Measurements from ENCODE around the gene MYO1G. TPM values are rescaled to one million over a fixed set of nuclear protein-coding genes. Genes with fewer than 3 reads are reported as not detected.

MYO1G gene
- total and polyA plus RNA-seq, 10 of the 15 experiments (the other 5 are each of a cell fraction or from before 2014, with no cell fraction given): 1.8 to 232 (median 134) TPM

DNA sequence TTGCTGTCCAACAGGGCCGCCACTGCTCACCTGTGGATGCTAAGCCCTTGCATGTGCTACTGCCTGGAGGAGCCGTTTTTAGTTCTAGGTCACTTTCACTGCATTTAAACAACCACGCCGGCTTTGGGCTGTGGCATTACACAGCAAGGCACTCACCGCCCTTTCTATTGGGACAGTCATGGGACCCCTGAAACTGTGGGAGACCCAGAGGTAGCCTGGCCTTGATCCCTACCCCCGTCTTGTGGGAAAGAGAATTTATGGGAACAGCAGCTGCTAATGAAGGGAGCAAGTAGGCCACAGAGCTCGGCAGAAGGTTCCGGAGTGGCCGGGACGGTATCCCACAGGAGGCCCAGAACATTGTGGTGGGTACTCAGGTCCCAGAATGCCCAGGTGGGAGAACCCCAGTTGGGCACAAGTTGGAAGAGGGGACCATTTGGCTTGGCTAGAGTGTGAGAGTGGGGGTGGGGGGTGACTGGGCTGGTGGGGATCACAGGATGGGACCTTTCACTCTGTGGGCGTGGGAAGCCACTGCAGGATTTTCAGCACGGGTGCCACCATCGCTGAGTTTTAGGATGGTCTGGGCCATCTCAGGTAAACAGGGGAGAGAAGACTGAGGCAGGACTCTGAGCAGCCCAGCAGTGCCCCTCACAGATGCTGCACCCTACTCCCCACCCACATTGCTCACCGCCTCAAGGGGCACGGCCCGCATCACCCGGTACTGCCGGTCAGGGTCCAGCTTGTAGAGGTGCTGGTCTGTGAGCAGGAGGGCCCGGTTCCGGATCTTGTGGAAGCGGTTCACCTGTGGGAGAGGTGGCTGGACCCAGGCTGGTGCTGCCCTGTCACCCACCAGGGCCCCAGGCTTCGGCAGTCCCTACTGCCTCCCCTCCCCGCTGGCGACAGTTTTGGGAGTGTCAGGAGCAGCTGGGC, 15.2 kb downstream of the MYO1G start:
- Histone ChIP-seq H3K4me2 (ENCODE audit: control insufficient read depth, insufficient read depth) (no peak overlapping the region), H3K9me3 (replicated peaks; ENCODE audit: control insufficient read depth, insufficient read depth, low read length) (no peaks in the 10 kb centered on the region), H3K27ac (ENCODE audit: control insufficient read depth, insufficient read depth) (no peak overlapping the region), H4K20me1 (ENCODE audit: control insufficient read depth, insufficient read depth) (peaks cover 4% of the 10 kb centered on the region), H3K27me3 (replicated peaks in 1 of 2; ENCODE audit: control insufficient read depth in 2 of 2, insufficient read depth in 2 of 2, low read length in 1 of 2) (no peaks in the 10 kb centered on the region), H3K36me3 (ENCODE audit: control insufficient read depth in 2 of 2, insufficient read depth in 2 of 2, low read length in 1 of 2) (peaks cover 15 to 25% of the 10 kb centered on the region in 2 experiments), H3K9ac (ENCODE audit: control insufficient read depth, insufficient read depth, low read length) (no peak overlapping the region), H3K4me1 (ENCODE audit: control insufficient read depth, insufficient read depth, low read length) (peaks cover 15% of the 10 kb centered on the region), H3K4me3 (no peak overlapping the region), H3K79me2 (ENCODE audit: control insufficient read depth, insufficient read depth, low read length) (no peaks in the 10 kb centered on the region), H2AFZ (ENCODE audit: control insufficient read depth, low read depth, low read length) (no peak overlapping the region)
- peak; percentile 43; the same call in 1 of the 2 replicates for TF ChIP-seq MTA3 (IDR thresholded peaks at IDR 0.05; ENCODE audit: borderline replicate concordance, low read length)
- TF ChIP-seq CBX3 (IDR thresholded peaks at IDR 0.05; ENCODE audit: borderline replicate concordance, low read depth): no peak
- peak; percentile 55 for TF ChIP-seq POLR2A (IDR thresholded peaks at IDR 0.05; ENCODE audit: low read depth, low read length)
- TF ChIP-seq POLR2AphosphoS2 (IDR thresholded peaks at IDR 0.05; ENCODE audit: low read depth, low read length): no peak; the same call in 1 of the 2 replicates
- no TSS peak for BruUV-seq (replicated peaks)
- intact Hi-C loops (cut with micrococcal nuclease; ENCODE audit: unreplicated experiment) (no loop called here), in situ Hi-C loops (cut with MboI) (no loop called here)
- ATAC-seq: no peak
- ChIA-PET SMC1A (ENCODE audit: uncharacterized antibody, unreplicated experiment) (interaction anchor here (0.6 kb wide), 1 partner anchor 101 kb away, joined by 3 read pairs; no protein-coding TSS in a partner anchor), POLR2A (interaction anchor here (0.6 to 1.7 kb wide), 3 partner anchors 11 to 289 kb away, joined by 3 to 5 read pairs (median 5); no protein-coding TSS in a partner anchor), RAD21 (ENCODE audit: unreplicated experiment) (no interaction called here), CTCF (interaction anchor here (0.6 to 1.5 kb wide), 4 partner anchors 10 to 106 kb away, joined by 3 to 11 read pairs (median 3); no protein-coding TSS in a partner anchor)
- FAIRE-seq: no peak
- WGBS (ENCODE audit: insufficient coverage, insufficient replicate concordance, low lambda C conversion rate, missing lambda C conversion rate): 90% methylated on average over 24 of the region's 24 CpGs
- no peak for DNase-seq (ENCODE audit: low read depth, low spot score)

DNA sequence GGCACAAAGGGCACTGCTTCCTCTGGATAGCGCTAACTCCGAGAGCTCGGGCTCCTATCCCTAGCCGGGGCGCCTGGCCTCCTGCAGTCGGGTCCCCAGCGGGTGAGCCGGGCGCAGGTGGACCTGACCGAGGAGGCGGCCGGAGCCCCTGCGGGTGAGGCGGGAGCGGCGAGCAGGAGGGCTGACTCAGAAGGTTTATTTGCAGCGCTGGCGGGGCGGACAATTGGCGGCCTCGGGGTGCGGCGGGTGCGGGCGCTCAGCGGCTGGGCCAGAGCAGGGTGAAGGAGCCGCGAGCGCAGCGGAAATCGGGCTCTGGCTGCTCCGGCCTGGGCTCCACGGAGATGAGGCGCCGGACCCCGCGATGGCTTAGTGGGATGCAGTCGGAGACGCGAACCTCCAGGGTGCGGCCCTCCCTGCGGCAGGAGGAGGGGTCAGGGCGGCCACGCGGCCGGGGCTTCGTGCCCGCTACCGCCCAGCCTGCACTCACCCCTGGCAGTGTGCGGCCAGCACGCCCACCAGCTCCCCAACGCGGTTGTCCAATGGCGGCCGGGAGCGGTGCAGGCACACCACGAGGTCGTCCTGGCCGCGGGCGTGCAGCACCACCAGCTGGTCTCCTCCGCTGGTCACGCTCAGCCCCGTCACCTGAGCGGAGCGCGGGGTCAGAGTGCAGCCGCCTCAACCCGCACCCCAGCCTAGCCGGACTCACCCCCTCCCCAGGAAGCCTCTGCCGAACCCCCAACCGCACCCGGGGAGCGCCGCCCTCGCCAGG, 16.1 kb downstream of the MYO1G start:
- CTCF ChIA-PET: interaction anchor here (1.4 kb wide), 1 partner anchor 173 kb away, joined by 5 read pairs; no protein-coding TSS in a partner anchor
- H3K9me3 ChIP-seq (replicated peaks; ENCODE audit: control insufficient read depth, insufficient read depth, low read length): no peaks in the 10 kb centered on the region
- RAD21 ChIA-PET (ENCODE audit: unreplicated experiment): no interaction called here

More for the DNA sequence above, 16.1 kb downstream of the MYO1G start:
- H3K36me3 ChIP-seq (ENCODE audit: control insufficient read depth in 2 of 2, insufficient read depth in 2 of 2, low read length in 1 of 2): peaks cover 11 to 23% of the 10 kb centered on the region in 2 experiments
- no peak overlapping the region for H3K27ac ChIP-seq (ENCODE audit: control insufficient read depth, insufficient read depth)
- H3K9ac ChIP-seq (ENCODE audit: control insufficient read depth, insufficient read depth, low read length): no peak overlapping the region
- peaks cover 4% of the 10 kb centered on the region for H4K20me1 ChIP-seq (ENCODE audit: control insufficient read depth, insufficient read depth)
- FAIRE-seq (no peak), DNase-seq (ENCODE audit: low read depth, low spot score) (no peak), ATAC-seq (no peak)
- no peaks in the 10 kb centered on the region for H3K79me2 ChIP-seq (ENCODE audit: control insufficient read depth, insufficient read depth, low read length)
- in situ Hi-C loops (cut with MboI): no loop called here
- H3K4me2 ChIP-seq (ENCODE audit: control insufficient read depth, insufficient read depth): no peak overlapping the region
- no peak overlapping the region for H2AFZ ChIP-seq (ENCODE audit: control insufficient read depth, low read depth, low read length)
- H3K27me3 ChIP-seq (replicated peaks in 1 of 2; ENCODE audit: control insufficient read depth in 2 of 2, insufficient read depth in 2 of 2, low read length in 1 of 2): no peaks in the 10 kb centered on the region
- SMC1A ChIA-PET (ENCODE audit: uncharacterized antibody, unreplicated experiment): no interaction called here
- BruUV-seq (replicated peaks): no TSS peak
- H3K4me1 ChIP-seq (ENCODE audit: control insufficient read depth, insufficient read depth, low read length): peaks cover 15% of the 10 kb centered on the region
- TF ChIP-seq POLR2A (IDR thresholded peaks at IDR 0.05; ENCODE audit: low read depth, low read length): peak; percentile 64; the same call in 1 of the 2 replicates
- no peak for TF ChIP-seq NFYB (IDR thresholded peaks at IDR 0.05; ENCODE audit: insufficient read depth, low read depth, low read length)
- TF ChIP-seq POLR2AphosphoS5 (IDR thresholded peaks at IDR 0.05; ENCODE audit: low read length): peak; percentile 21; the same call in 1 of the 2 replicates
- intact Hi-C loops (cut with micrococcal nuclease; ENCODE audit: unreplicated experiment): no loop called here
- POLR2A ChIA-PET: interaction anchor here (1.6 to 1.7 kb wide), 2 partner anchors 10 to 11 kb away, joined by 5 read pairs; no protein-coding TSS in a partner anchor
- 98% methylated on average over 40 of the region's 76 CpGs for WGBS (ENCODE audit: insufficient coverage, insufficient replicate concordance, low lambda C conversion rate, missing lambda C conversion rate)
- H3K4me3 ChIP-seq: no peak overlapping the region

Data from GM12878 (cell line).